ENCODE data around the gene GINS1.

DNA sequence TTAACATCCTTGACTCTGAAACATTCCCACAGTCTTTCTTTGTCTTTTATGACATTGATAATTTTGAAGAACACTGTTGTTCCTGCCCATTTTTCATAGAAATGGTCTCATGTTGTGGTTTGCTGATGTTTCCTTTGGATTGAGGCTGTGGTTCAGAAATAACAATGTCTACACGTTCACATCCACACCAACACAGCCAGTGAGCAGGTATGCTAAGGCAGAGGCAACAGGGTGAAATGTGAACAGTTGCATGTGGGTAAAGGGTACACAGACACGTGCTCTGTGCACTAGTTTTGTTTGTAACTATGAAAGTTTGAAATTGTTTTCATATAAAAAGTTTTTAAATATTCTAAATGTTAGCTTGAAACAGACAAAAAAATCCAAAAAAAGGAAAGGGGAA, 78.4 kb downstream of the GINS1 start:
- TF ChIP-seq CTCF (IDR thresholded peaks at IDR 0.05): no peak
- TF ChIP-seq POLR2A (IDR thresholded peaks at IDR 0.05): no peak
